ENCODE data around the gene PSME3.

DNA sequence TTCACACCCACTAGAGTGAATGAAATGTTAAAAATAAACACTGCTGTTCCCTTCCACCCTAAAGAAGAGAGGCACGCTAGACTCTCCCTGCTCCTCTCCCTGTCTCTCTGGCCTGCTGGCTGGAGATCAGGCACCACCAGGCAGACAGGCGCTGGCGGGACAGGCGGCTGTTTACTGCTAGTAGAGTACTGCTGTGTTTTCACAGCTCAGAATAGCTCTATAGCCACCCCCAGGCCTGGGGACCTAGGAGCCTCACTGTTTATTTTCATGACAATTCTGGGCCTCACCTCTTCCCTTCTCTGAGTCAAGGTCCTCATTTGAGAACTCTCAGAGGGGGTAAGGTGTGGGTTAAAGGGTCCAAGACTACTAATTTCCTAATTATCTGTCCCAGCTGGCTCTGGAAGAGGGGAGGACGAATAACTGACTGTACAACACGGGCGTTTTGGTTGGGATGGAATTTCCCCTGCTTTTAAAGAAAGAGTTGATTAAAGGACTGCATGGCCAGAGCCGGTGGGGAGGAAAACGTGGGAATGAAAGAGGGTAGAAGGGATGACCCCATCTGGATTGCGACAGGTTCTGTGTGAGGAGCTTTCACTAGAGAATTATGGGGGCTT lies 58.4 kb downstream of the PSME3 start:
- TF ChIP-seq CTCF (IDR thresholded peaks at IDR 0.05; ENCODE audit: poor library complexity) (no peak), EZH2 (IDR thresholded peaks at IDR 0.05; ENCODE audit: borderline replicate concordance) (no peak)
